GM12878 (cell line): ENCODE measurements around the gene HMCN1.

Source experiments
- CEBPB ChIP-seq, 2 experiments: fragments of 150-350 bp in 1 of 2; IDR thresholded peaks; 2 replicates each; pipeline ENCODE4 v1.6.1; 2012 to 2014; ENCODE audit warnings: low read depth in 2 of 2, low read length in 2 of 2, borderline replicate concordance in 1 of 2, inconsistent platforms in 1 of 2
- CEBPZ ChIP-seq: fragments of 150-350 bp; IDR thresholded peaks from 2 replicates; pipeline ENCODE4 v1.6.1; 2016; ENCODE audit warnings: low read depth, low read length
- CTCF ChIP-seq, 3 experiments: IDR thresholded peaks in 2 of 3; conservative IDR thresholded peaks in 1 of 3; 2 replicates each; pipeline ENCODE4 v1.5.1; 2011; ENCODE audit warnings: low read depth in 3 of 3, low read length in 3 of 3, mild to moderate bottlenecking in 3 of 3, control low read depth in 2 of 3, moderate library complexity in 2 of 3, inconsistent platforms in 1 of 3, mixed read lengths in 1 of 3; ENCODE audit not compliant: control insufficient read depth in 2 of 3, insufficient read depth in 1 of 3; ENCODE audit errors: extremely low read depth in 1 of 3
- ELK1 ChIP-seq: IDR thresholded peaks from 2 replicates; pipeline ENCODE4 v1.6.1; 2012; ENCODE audit warnings: low read depth, low read length, improper control_type of control experiment
- EP300 ChIP-seq, 2 experiments: fragments of 150-350 bp in 1 of 2; IDR thresholded peaks; 2 replicates each; pipeline ENCODE4 v1.6.1; 2011 to 2012; ENCODE audit warnings: low read depth in 2 of 2, low read length in 2 of 2, borderline replicate concordance in 1 of 2, improper control_type of control experiment in 1 of 2, inconsistent platforms in 1 of 2; ENCODE audit not compliant: control insufficient read depth in 1 of 2
- ETV6 ChIP-seq, 2 experiments: fragments of 450-650 bp in 1 of 2; IDR thresholded peaks in 1 of 2; conservative IDR thresholded peaks in 1 of 2; 2 replicates each; pipeline ENCODE4 v1.6.1; 2014; ENCODE audit warnings: antibody characterized with exemption in 1 of 2, borderline replicate concordance in 1 of 2, low read depth in 1 of 2, mild to moderate bottlenecking in 1 of 2, moderate library complexity in 1 of 2
- JUNB ChIP-seq: IDR thresholded peaks from 2 replicates; pipeline ENCODE4 v1.6.1; 2016; ENCODE audit warnings: antibody characterized with exemption, mild to moderate bottlenecking
- MAX ChIP-seq: IDR thresholded peaks from 2 replicates; pipeline ENCODE4 v1.6.1; 2012; ENCODE audit warnings: low read depth, low read length, improper control_type of control experiment
- PKNOX1 ChIP-seq: fragments of 450-650 bp; IDR thresholded peaks from 2 replicates; pipeline ENCODE4 v1.6.1; 2016; ENCODE audit warnings: mild to moderate bottlenecking
- POLR2A ChIP-seq: IDR thresholded peaks from 2 replicates; pipeline ENCODE4 v1.6.1; 2011; ENCODE audit warnings: low read depth, mild to moderate bottlenecking, low read length
- POLR2AphosphoS5 ChIP-seq: IDR thresholded peaks from 2 replicates; pipeline ENCODE4 v1.6.1; 2011; ENCODE audit warnings: mild to moderate bottlenecking, low read length, inconsistent platforms
- SIN3A ChIP-seq: IDR thresholded peaks from 2 replicates; pipeline ENCODE4 v1.6.1; 2012; ENCODE audit warnings: low read depth, low read length, improper control_type of control experiment
- SP1 ChIP-seq: IDR thresholded peaks from one replicate; pipeline ENCODE4 v1.6.1; 2011; ENCODE audit warnings: low read depth, low read length
- ZNF384 ChIP-seq: IDR thresholded peaks from 2 replicates; pipeline ENCODE4 v1.6.1; 2012; ENCODE audit warnings: low read depth, mild to moderate bottlenecking, low read length, improper control_type of control experiment, borderline replicate concordance

GRCh38 chr1:186235696-186236095, 501.5 kb downstream of the HMCN1 start:
- TF ChIP-seq ELK1: no peak
- no peak for TF ChIP-seq CEBPB (IDR thresholded peaks at IDR 0.05; ENCODE audit: borderline replicate concordance in 1 of 2, low read depth in 2 of 2, low read length in 2 of 2)
- TF ChIP-seq MAX: no peak
- no peak for TF ChIP-seq CEBPZ
- TF ChIP-seq CTCF (IDR thresholded peaks at IDR 0.05 in 2 of 3, conservative IDR thresholded peaks at IDR 0.05 in 1 of 3; ENCODE audit: control insufficient read depth in 2 of 3, extremely low read depth in 1 of 3, insufficient read depth in 1 of 3, low read depth in 3 of 3, low read length in 3 of 3): no peak
- no peak for TF ChIP-seq POLR2AphosphoS5
- no peak for TF ChIP-seq SP1
- no peak for TF ChIP-seq JUNB
- TF ChIP-seq SIN3A: no peak
- TF ChIP-seq POLR2A: no peak
- no peak for TF ChIP-seq ETV6 (conservative IDR thresholded peaks at IDR 0.05 in 1 of 2, IDR thresholded peaks at IDR 0.05 in 1 of 2; ENCODE audit: borderline replicate concordance in 1 of 2, low read depth in 1 of 2)
- no peak for TF ChIP-seq ZNF384
- no peak for TF ChIP-seq PKNOX1
- no peak for TF ChIP-seq EP300 (IDR thresholded peaks at IDR 0.05; ENCODE audit: borderline replicate concordance in 1 of 2, control insufficient read depth in 1 of 2, low read depth in 2 of 2, low read length in 2 of 2)
